Bone marrow (tissue), 2 donors: Measurements from ENCODE around the gene PRSS48.
"Not testable (repeated sequence)": the region's sequence is repeated elsewhere in the genome, so short reads cannot be mapped to it uniquely, and the experiment has no call there.

Experiments used
- DNase-seq, 2 donors: peaks; one replicate each; lab custom pipeline; 2025; lab: John Stamatoyannopoulos, UW

PRSS48 gene

GRCh38 chr4:151318307-151319006, 41.5 kb downstream of the PRSS48 start:
- DNase-seq, result no peak

GRCh38 chr4:151319490-151319889, 42.5 kb downstream of the PRSS48 start:
- DNase-seq, result no peak

GRCh38 chr4:151321586-151321985, 44.6 kb downstream of the PRSS48 start:
- DNase-seq, result no peak

GRCh38 chr4:151322161-151322560, 45.2 kb downstream of the PRSS48 start:
- DNase-seq, result not testable (repeated sequence)

- DNase-seq, result no peak
These were observed 45.6 kb downstream of the PRSS48 start for GRCh38 chr4:151322570-151322969.

- DNase-seq, result no peak
These were observed 46.7 kb downstream of the PRSS48 start for GRCh38 chr4:151323667-151324066.

GRCh38 chr4:151324124-151324751, 47.3 kb downstream of the PRSS48 start:
- DNase-seq, result no peak

GRCh38 chr4:151324752-151325110, 47.8 kb downstream of the PRSS48 start:
- DNase-seq, result no peak

- no peak for DNase-seq
These were observed 48.4 kb downstream of the PRSS48 start, which contains the start of gene SH3D19 for GRCh38 chr4:151325111-151325948. Gene SH3D19 (minus strand): TSS chr4:151325605. CDS start chr4:151325352, 253 bp downstream.

GRCh38 chr4:151325949-151326246, 48.9 kb downstream of the PRSS48 start:
- no peak for DNase-seq

GRCh38 chr4:151329217-151330007, 52.5 kb downstream of the PRSS48 start:
- DNase-seq, result no peak

- no peak for DNase-seq
These were observed 54.5 kb downstream of the PRSS48 start for GRCh38 chr4:151331276-151332042.

- no peak for DNase-seq
These were observed 62.5 kb downstream of the PRSS48 start for GRCh38 chr4:151339467-151339866.

GRCh38 chr4:151340751-151341385, 63.9 kb downstream of the PRSS48 start:
- no peak for DNase-seq
